Nephron progenitor cell (in vitro differentiated cells): ENCODE data around the gene MGA.

Experiments
- DNase-seq: peaks from one replicate; pipeline ENCODE4 v3.0.0; 2021
- H3K27ac Mint-ChIP-seq: 2 replicates; pipeline ENCODE4 v1.8.0; 2021; ENCODE audit warnings: mild to moderate bottlenecking, moderate library complexity, mixed read lengths
- H3K27me3 Mint-ChIP-seq: 2 replicates; pipeline ENCODE4 v1.8.0; 2021; ENCODE audit warnings: mild to moderate bottlenecking, low read depth, mixed read lengths; ENCODE audit not compliant: poor library complexity
- H3K36me3 Mint-ChIP-seq: 2 replicates; pipeline ENCODE4 v1.8.0; 2021; ENCODE audit warnings: low read depth, mixed read lengths
- H3K4me1 Mint-ChIP-seq: 2 replicates; pipeline ENCODE4 v1.8.0; 2021; ENCODE audit warnings: mixed read lengths
- H3K4me3 Mint-ChIP-seq: 2 replicates; pipeline ENCODE4 v1.8.0; 2021; ENCODE audit warnings: mild to moderate bottlenecking, moderate library complexity, mixed read lengths
- H3K9me3 Mint-ChIP-seq: 2 replicates; pipeline ENCODE4 v1.8.0; 2021; ENCODE audit warnings: mild to moderate bottlenecking, moderate library complexity, mixed read lengths
- TF ChIP-seq, protein P1 (sequence below): fragments of 200-600 bp; sonication (generic); IDR thresholded peaks from 2 replicates; pipeline ENCODE4 v1.5.0; 2021; ENCODE audit warnings: antibody characterized with exemption

Gene MGA

DNA sequence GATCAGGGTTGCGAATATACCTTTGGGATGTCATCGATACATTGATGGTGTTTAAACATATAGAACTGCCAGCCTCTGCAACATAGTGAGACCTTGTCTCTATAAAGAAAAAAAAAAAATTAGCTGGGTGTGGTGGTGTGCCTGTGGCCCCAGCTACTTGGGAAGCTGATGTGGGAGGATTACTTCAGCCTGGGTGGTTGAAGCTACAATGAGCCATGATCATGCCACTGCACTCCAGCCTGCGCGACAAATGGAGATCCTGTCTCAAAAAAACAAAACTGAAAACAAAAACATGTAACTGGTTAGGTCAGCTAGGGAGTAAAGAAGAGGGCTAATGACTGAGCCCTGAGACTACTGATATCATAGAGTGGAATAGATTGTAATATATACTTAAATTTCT is 30.7 kb upstream of the MGA start:
- TF ChIP-seq, protein P1, sequence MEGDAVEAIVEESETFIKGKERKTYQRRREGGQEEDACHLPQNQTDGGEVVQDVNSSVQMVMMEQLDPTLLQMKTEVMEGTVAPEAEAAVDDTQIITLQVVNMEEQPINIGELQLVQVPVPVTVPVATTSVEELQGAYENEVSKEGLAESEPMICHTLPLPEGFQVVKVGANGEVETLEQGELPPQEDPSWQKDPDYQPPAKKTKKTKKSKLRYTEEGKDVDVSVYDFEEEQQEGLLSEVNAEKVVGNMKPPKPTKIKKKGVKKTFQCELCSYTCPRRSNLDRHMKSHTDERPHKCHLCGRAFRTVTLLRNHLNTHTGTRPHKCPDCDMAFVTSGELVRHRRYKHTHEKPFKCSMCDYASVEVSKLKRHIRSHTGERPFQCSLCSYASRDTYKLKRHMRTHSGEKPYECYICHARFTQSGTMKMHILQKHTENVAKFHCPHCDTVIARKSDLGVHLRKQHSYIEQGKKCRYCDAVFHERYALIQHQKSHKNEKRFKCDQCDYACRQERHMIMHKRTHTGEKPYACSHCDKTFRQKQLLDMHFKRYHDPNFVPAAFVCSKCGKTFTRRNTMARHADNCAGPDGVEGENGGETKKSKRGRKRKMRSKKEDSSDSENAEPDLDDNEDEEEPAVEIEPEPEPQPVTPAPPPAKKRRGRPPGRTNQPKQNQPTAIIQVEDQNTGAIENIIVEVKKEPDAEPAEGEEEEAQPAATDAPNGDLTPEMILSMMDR = no peak
- Mint-ChIP-seq H3K9me3 (no peaks in the 10 kb centered on the region), H3K27ac (no peak overlapping the region), H3K4me3 (no peak overlapping the region), H3K27me3 (no peaks in the 10 kb centered on the region), H3K36me3 (peaks cover 6% of the 10 kb centered on the region), H3K4me1 (peaks cover 19% of the 10 kb centered on the region)
- no peak for DNase-seq

DNA sequence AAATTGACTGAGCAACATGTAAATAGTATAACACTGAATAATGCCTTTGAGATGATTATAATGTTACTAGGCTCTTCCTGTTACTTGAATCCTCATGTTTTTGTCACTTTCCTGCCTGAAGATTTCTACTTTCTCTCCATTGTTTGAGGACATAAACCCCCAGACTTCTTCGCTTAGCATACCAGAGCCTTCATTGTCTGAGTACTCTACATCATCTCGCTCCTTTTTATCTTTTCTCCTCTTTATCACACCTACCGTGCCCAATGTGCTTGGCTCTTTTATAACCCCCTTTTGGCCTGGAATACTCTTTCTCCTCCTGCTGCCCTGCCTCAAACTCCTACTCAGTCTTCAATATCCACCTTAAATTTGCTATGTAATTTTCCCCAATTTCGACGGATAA is 30.3 kb upstream of the MGA start:
- H3K27me3 Mint-ChIP-seq = no peaks in the 10 kb centered on the region

DNA sequence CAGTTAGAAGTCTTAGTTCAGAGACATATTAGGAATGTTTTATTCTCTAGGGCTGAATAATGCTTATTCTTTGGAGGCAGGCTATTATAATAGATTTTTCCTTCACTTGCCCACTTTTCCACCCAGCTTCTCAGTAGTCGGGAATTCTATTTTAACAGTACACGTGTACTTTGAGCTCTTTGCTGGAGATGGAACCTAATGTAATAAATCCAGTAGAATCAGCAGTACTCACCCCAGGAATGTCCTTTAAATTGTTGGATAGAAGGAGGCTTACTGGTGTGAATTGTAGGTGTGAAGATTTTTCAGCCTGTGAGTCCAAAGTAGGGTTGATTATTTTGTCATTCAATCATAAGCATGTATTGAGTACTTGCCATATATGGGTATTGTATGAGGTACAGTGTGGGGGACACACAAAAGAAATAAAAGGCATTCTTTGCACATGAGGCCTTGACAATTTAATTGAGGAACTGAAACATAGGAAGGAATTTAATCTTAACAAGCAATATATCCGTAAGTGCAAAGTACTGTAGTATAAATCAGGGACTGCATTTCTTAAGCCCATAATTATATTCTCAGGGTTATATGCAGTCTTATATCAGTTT is 29.5 kb upstream of the MGA start:
- H3K4me3 Mint-ChIP-seq = no peak overlapping the region
- peaks cover 6% of the 10 kb centered on the region for H3K36me3 Mint-ChIP-seq
- H3K27me3 Mint-ChIP-seq = no peaks in the 10 kb centered on the region
- TF ChIP-seq, protein P1 = no peak
- H3K27ac Mint-ChIP-seq = no peak overlapping the region
- DNase-seq = no peak
- no peaks in the 10 kb centered on the region for H3K9me3 Mint-ChIP-seq
- peaks cover 19% of the 10 kb centered on the region for H3K4me1 Mint-ChIP-seq

More for the DNA sequence above, 30.3 kb upstream of the MGA start:
- Mint-ChIP-seq H3K9me3 (no peaks in the 10 kb centered on the region), H3K27ac (no peak overlapping the region), H3K36me3 (peaks cover 6% of the 10 kb centered on the region), H3K4me3 (no peak overlapping the region), H3K4me1 (peaks cover 19% of the 10 kb centered on the region)
- DNase-seq = no peak
- TF ChIP-seq, protein P1 = no peak

DNA sequence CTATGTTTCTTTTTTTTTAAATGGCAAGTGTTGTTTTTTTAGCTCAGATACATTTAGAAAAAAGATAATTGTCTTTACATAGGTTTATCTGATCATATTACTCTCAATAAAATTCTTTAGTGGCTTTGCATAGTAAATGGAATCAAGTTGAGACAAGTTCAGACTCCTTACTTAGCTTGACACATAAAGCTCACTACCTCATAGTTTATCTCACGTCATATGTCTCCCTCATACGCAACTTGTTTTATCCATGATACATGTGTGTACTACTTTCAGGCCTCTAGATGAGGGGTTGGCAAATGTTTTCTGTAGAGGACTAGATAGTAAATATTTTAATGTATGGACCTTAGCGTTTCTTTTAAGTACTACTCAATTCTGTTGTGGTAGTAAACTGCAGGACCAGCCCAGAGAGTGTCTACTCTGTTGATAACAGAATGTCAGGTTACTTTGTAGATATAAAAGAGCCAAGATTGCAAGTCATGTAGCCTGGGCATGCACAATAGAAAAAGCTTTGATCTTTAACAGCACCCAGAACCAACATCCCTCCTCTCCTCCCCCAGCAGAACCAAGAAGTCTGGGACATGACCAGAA is 28.2 kb upstream of the MGA start:
- Mint-ChIP-seq H3K9me3 (no peaks in the 10 kb centered on the region), H3K4me1 (peaks cover 22% of the 10 kb centered on the region), H3K27me3 (no peaks in the 10 kb centered on the region), H3K27ac (no peak overlapping the region), H3K36me3 (peaks cover 5% of the 10 kb centered on the region), H3K4me3 (no peak overlapping the region)
- no peak for DNase-seq
- TF ChIP-seq, protein P1 = no peak

DNA sequence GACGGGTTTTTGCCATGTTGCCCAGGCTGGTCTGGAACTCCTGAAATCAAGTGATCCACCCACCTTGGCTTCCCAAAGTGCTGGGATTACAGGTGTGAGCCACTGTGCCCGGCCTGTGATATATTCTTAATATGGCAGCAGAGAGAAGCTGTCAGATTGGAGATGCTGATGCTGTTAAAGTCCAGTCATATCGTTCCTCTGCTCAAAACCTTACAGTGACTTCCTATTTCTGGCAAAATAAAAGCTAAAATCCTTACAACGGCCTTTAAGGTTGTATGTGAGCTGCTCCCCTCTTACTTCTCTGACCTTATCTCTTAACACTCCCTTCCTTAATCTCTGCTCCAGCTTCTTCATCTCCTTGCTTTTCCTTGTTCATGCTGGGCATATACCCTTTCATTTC is 26.6 kb upstream of the MGA start:
- H3K9me3 Mint-ChIP-seq = no peaks in the 10 kb centered on the region

More for the DNA sequence above, 26.6 kb upstream of the MGA start:
- peak overlapping the region; percentile 8 for H3K27ac Mint-ChIP-seq
- H3K4me1 Mint-ChIP-seq = peaks cover 23% of the 10 kb centered on the region
- H3K36me3 Mint-ChIP-seq = no peaks in the 10 kb centered on the region
- TF ChIP-seq, protein P1 = no peak
- no peak overlapping the region for H3K4me3 Mint-ChIP-seq
- DNase-seq = no peak
- no peaks in the 10 kb centered on the region for H3K27me3 Mint-ChIP-seq
